MG63 (cell line): Measurements from ENCODE around the gene MARF1. TPM values are rescaled to one million over a fixed set of nuclear protein-coding genes. Genes with fewer than 3 reads are reported as not detected.

Experiments
- total RNA-seq: library from RNA; depleted of rRNA; stranded (reverse); fragments of >200 nt; shearing (Covaris generic); gene quantifications from 2 replicates; pipeline ENCODE4 v1.2.3, GENCODE V29; 2014; ENCODE audit warnings: low replicate concordance; rRNA removed

Gene MARF1
- total RNA-seq, 1 experiment from 2014 or later = 3.2 TPM

Other genes with a start within 250 kb of the MARF1 start
- 0.59 and 1.3 TPM in 2 replicates for gene MPV17L, start 247.4 kb downstream of the MARF1 start, total RNA-seq
- gene BMERB1, start 208.6 kb downstream of the MARF1 start, total RNA-seq = 8.3 and 16.9 TPM in 2 replicates
- gene NDE1, start 7.1 kb upstream of the MARF1 start, total RNA-seq = 20.1 and 34.4 TPM in 2 replicates
- gene MYH11, start 213.9 kb upstream of the MARF1 start, total RNA-seq = 0.03 TPM in 1 of 2 replicates, not detected in the other
- gene CEP20, start 245.4 kb upstream of the MARF1 start, total RNA-seq = 110 and 122 TPM in 2 replicates